Activated effector memory CD4-positive, alpha-beta T cell treated with Interleukin-2 at 50 U/mL for 16 hours (primary cell): ENCODE data around the gene CPNE9.

ENCODE experiments used
- DNase-seq: peaks from one replicate; pipeline ENCODE4 v3.0.0-alpha.2; 2020

CPNE9 gene

GRCh38 chr3:9688961-9689360, 14.7 kb upstream of the CPNE9 start:
- no peak for DNase-seq

- DNase-seq = no peak
Measured at GRCh38 chr3:9689757-9690156, 13.9 kb upstream of the CPNE9 start.

GRCh38 chr3:9690451-9691450, 12.9 kb upstream of the CPNE9 start:
- DNase-seq = no peak

DNA sequence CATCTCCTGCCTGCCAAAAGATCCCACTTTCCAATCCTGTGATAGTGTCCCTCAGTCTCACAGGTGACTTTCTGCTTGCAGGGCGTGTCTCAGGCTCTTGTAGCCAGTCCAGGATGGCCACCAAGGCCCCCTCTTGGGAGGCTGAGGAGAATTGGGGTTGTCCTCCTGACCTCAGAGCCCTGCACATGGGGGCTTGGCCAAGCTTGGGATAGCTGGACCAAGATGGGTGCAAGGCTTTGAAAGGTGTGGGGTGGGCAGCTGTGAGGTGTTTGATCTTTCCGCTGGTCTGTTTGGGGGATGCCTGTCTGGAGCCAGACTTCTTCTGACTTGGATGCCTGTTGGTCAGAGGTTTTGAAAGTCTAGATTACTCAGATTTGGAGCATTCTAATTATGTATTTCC, 12.0 kb upstream of the CPNE9 start:
- no peak for DNase-seq

GRCh38 chr3:9692416-9692815, 11.2 kb upstream of the CPNE9 start:
- DNase-seq = no peak

- no peak for DNase-seq
Measured at GRCh38 chr3:9695345-9695744, 8.3 kb upstream of the CPNE9 start.

DNA sequence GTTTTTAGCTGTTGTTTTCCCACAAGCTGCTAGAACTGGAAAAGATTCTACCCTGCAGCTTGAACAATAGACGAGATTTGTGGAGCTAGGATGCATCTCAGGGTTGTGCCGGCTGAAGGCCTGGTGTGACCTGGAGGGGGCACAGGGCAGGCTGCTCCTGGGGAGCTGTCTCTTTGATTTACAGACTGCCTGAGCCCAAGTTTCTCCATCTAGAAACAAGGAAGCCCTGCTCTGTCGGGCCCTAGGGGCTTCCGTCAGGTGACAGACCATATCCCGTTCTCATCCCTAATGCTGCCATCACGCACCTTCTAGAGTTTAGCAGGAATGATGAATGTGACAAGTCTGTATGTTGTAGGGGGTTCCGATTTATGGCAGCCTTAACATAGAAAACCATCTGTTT, 7.9 kb upstream of the CPNE9 start:
- DNase-seq = no peak

- no peak for DNase-seq
Measured at GRCh38 chr3:9696480-9697220, 7.0 kb upstream of the CPNE9 start.

- DNase-seq = no peak
Measured at GRCh38 chr3:9697892-9698291, 5.7 kb upstream of the CPNE9 start.

DNA sequence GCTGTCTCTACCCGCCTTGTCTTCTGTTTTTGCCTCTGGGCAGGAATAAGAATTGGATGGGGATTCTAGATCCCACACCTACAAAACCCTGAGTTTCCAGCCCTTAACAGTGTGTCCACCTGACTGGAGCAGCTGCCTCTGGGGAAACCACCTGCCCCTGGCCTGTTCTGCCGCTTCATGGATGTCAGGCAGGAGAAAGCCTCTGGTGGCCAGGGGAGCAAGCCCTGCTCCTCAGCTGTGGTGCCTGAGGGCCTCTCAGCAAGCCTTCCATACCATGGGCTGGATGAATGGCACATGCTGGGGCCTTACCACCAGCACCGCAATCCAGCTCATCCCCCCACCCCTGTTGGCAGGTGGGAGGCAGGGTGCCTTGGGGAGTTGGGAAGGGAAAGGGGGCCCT, 5.3 kb upstream of the CPNE9 start:
- DNase-seq = no peak

DNA sequence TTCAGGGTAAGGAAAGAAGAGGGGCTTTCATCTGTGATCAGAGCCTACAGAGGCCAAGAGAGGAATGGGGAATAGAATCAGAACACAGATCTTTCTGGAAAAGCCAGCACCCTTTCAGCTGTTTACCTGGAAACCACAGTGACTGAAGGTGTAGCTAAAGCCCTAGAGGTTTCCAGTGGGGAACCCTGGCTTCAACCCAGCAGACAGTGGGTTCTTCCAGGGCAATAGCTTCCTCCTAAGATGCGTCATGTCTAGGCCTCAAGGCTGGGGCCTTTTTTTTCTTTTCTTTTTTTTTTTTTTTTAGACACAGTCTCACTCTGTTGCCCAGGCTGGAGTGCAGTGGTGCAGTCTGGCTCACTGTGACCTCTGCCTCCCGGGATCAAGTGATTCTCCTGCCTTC, 3.1 kb upstream of the CPNE9 start:
- no peak for DNase-seq

DNA sequence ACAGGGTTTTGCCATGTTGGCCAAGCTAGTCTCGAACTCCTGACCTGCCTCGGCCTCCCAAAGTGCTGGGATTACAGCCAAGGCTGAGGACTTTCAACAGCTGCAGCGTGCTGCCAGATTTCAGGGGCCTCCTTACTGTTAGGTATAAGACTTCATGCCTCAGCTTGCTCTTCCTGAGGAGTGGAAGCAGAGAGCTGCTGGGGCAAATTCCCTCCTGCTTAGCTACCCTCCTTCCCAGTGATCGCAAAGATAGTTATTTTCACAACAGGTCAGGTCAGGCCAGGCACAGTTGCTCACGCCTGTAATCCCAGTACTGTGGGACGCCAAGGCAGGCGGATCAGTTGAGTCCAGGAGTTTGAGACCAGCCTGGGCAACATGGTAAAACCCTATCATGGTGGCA, 2.6 kb upstream of the CPNE9 start:
- DNase-seq = no peak

- DNase-seq = no peak
Measured at GRCh38 chr3:9701711-9702110, 1.9 kb upstream of the CPNE9 start.

GRCh38 chr3:9703240-9703639, 393 bp upstream of the CPNE9 start:
- DNase-seq = no peak

GRCh38 chr3:9704347-9705322, 1.0 kb downstream of the CPNE9 start:
- no peak for DNase-seq

- no peak for DNase-seq
Measured at GRCh38 chr3:9710174-9710739, 6.6 kb downstream of the CPNE9 start.

DNA sequence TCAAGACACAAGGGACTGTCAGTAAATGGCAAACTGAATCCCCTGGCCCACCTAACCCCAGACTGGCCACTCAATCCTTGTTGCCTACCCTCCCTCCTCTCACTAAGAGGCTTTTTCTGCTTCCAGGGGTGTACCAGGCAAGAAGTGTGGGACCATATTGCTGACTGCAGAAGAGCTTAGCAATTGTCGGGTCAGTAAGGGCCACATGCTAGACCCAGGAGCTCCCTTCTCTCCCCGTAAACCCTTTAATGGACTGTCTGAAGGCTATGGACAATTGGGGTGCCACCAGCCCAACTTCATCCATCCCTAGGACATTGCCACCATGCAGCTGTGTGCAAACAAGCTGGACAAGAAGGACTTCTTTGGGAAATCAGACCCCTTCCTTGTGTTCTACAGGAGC, 8.8 kb downstream of the CPNE9 start:
- no peak for DNase-seq

GRCh38 chr3:9713142-9713541, 9.5 kb downstream of the CPNE9 start:
- DNase-seq = no peak

GRCh38 chr3:9715136-9715535, 11.5 kb downstream of the CPNE9 start:
- no peak for DNase-seq

- no peak for DNase-seq
Measured at GRCh38 chr3:9715764-9716437, 12.3 kb downstream of the CPNE9 start.

DNA sequence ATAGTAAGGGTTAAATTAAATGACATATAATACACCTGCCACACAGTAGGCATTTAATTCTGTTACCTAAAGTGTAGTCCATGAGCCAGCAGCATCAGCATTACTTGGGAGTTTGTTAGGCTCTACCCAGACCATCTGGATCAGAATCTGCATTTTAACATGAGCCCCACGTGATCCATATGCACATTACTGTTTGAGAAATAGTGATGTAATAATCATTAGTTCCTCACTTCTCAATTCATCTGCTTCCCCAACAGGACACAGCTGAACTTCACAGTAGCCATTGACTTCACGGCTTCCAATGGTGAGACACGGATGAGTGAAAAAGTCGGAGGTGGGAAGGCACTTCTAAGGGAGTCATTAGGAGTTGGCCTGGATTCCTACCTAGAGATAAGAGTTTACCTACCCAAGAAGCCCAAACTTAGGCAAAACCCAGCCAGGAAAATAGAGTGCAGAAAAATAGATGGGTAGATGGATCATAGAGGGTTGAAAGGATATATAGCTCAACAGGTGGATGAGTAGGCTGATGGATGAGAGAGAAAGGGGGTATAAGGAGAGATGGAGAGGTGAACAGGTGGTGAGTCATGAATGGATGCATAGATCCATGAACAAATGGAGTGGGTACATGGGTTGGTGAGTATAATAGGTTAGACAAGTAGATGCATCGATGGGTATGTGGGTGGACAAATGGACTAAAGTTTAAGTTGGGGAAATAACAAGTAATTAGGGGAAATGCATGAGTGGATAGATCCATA, 13.3 kb downstream of the CPNE9 start:
- no peak for DNase-seq
